Erythroblast (primary cell): ENCODE measurements around the gene ZBTB7C.

Experiments
- GATA1 ChIP-seq: IDR thresholded peaks from 2 replicates; pipeline ENCODE4 v1.6.1; 2011; ENCODE audit warnings: low read depth, mild to moderate bottlenecking, control low read depth, low read length, moderate library complexity
- POLR2A ChIP-seq: IDR thresholded peaks from 2 replicates; pipeline ENCODE4 v1.6.1; 2011; ENCODE audit warnings: mild to moderate bottlenecking, low read length

DNA sequence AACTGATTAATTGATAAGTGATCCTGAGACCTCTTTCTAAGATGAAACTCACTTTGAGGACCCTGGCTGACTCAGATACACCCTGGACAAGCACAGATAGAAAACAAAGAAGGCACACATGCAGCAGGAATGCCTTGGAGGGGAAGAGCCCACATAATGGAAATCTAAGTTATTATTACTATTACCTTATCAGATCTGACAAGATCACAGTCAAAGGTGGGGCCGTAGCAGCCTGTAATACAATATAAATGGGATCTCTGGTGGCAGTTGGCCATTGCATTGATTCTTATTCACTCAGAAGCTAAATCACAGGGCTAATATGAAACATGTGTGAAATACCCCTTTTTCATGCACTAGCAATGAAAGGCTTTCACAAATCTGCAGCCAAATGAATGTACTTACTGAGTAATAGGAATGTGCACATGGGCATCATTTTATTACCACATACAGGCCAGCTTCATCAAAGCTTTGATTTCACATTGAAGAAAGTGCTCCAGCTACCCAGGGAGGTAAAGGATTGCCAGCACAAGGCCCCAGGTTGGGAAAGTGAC is 84.0 kb downstream of the ZBTB7C start:
- TF ChIP-seq POLR2A (no peak), GATA1 (no peak)
